CD14-positive monocyte (primary cell): ENCODE measurements around the gene CDH23. TPM values are rescaled to one million over a fixed set of nuclear protein-coding genes. Genes with fewer than 3 reads are reported as not detected.
A peak's percentile ranks its signal among the peaks of the same experiment; 100 is the strongest.

ENCODE experiments used
- DNase-seq, 3 donors: peaks; one replicate each; pipeline ENCODE4 v3.0.0-alpha.2; 2011 to 2022
- H2AFZ ChIP-seq: 2 replicates; pipeline ENCODE4 v1.6.0; 2012; ENCODE audit warnings: mild to moderate bottlenecking, low read depth, low read length, inconsistent platforms; ENCODE audit not compliant: insufficient read depth, poor library complexity, severe bottlenecking
- H3K27ac ChIP-seq, 2 donors: 1 replicate in 1 of 2; 2 replicates in 1 of 2; pipeline ENCODE4 v1.5.1; 2012 to 2013; ENCODE audit warnings: low read length in 2 of 2, control low read depth in 1 of 2, inconsistent platforms in 1 of 2, low read depth in 1 of 2, mild to moderate bottlenecking in 1 of 2
- H3K27me3 ChIP-seq, 2 donors: one replicate each; pipeline versions ENCODE4 v1.6.0 to v1.6.1; 2011 to 2013; ENCODE audit warnings: low read length in 2 of 2; ENCODE audit not compliant: control insufficient read depth in 2 of 2, insufficient read depth in 2 of 2
- H3K36me3 ChIP-seq, 2 donors: replicated peaks in 1 of 2; 1 replicate in 1 of 2; 2 replicates in 1 of 2; pipeline versions ENCODE4 v1.5.1 to v1.6.1; 2012 to 2013; ENCODE audit warnings: low read length in 2 of 2, control low read depth in 1 of 2, inconsistent platforms in 1 of 2, mild to moderate bottlenecking in 1 of 2; ENCODE audit not compliant: insufficient read depth in 2 of 2, control insufficient read depth in 1 of 2
- H3K4me1 ChIP-seq, 2 donors: 1 replicate in 1 of 2; 2 replicates in 1 of 2; pipeline versions ENCODE4 v1.5.1 to v1.6.1; 2012 to 2013; ENCODE audit warnings: low read length in 2 of 2, control low read depth in 1 of 2, inconsistent platforms in 1 of 2, mild to moderate bottlenecking in 1 of 2, moderate library complexity in 1 of 2; ENCODE audit not compliant: insufficient read depth in 2 of 2, control insufficient read depth in 1 of 2
- H3K4me2 ChIP-seq: replicated peaks from 2 replicates; pipeline ENCODE3; 2012; ENCODE audit warnings: low read length, moderate library complexity, mild to moderate bottlenecking; ENCODE audit not compliant: poor library complexity, severe bottlenecking; ENCODE audit errors: extremely low read depth
- H3K4me3 ChIP-seq, 3 experiments: fragments of 200-600 bp in 1 of 3; sonication (generic) in 1 of 3; replicated peaks in 1 of 3; 1 replicate in 2 of 3; 2 replicates in 1 of 3; pipeline ENCODE4 v1.5.1; 2011 to 2013; ENCODE audit warnings: low read length in 3 of 3, mild to moderate bottlenecking in 3 of 3, control low read depth in 2 of 3, low read depth in 2 of 3, inconsistent platforms in 1 of 3, moderate library complexity in 1 of 3
- H3K79me2 ChIP-seq: 2 replicates; pipeline ENCODE4 v1.6.0; 2012; ENCODE audit warnings: mild to moderate bottlenecking, control low read depth, inconsistent platforms, low read length, moderate library complexity; ENCODE audit not compliant: insufficient read depth
- H3K9ac ChIP-seq: 2 replicates; pipeline ENCODE4 v1.6.0; 2017; ENCODE audit warnings: low read length, mild to moderate bottlenecking; ENCODE audit not compliant: insufficient read depth, poor library complexity, severe bottlenecking
- H3K9me3 ChIP-seq, 2 donors: replicated peaks in 1 of 2; 1 replicate in 1 of 2; 2 replicates in 1 of 2; pipeline versions ENCODE4 v1.5.1 to v1.6.1; 2012 to 2013; ENCODE audit warnings: low read length in 2 of 2, control low read depth in 1 of 2; ENCODE audit not compliant: control insufficient read depth in 1 of 2, insufficient read depth in 1 of 2
- H4K20me1 ChIP-seq: 2 replicates; pipeline ENCODE4 v1.6.0; 2012; ENCODE audit warnings: mild to moderate bottlenecking, low read length, control low read depth, moderate library complexity; ENCODE audit not compliant: insufficient read depth
- H3K27ac Mint-ChIP-seq, 7 donors: one replicate each; pipeline ENCODE4 v1.8.0; 2020; ENCODE audit warnings: mild to moderate bottlenecking in 7 of 7, mixed read lengths in 7 of 7, moderate library complexity in 6 of 7, inconsistent platforms in 2 of 7
- H3K27me3 Mint-ChIP-seq, 3 donors: one replicate each; pipeline ENCODE4 v1.8.0; 2021 to 2022; ENCODE audit warnings: low read depth in 3 of 3, mild to moderate bottlenecking in 3 of 3, mixed read lengths in 3 of 3, moderate library complexity in 3 of 3, inconsistent platforms in 1 of 3
- H3K36me3 Mint-ChIP-seq, 2 donors: one replicate each; pipeline ENCODE4 v1.8.0; 2020; ENCODE audit warnings: mixed read lengths in 2 of 2, inconsistent platforms in 1 of 2, mild to moderate bottlenecking in 1 of 2
- H3K4me1 Mint-ChIP-seq: one replicate; pipeline ENCODE4 v1.8.0; 2020; ENCODE audit warnings: mild to moderate bottlenecking, mixed read lengths
- H3K4me3 Mint-ChIP-seq, 2 donors: one replicate each; pipeline ENCODE4 v1.8.0; 2020; ENCODE audit warnings: mild to moderate bottlenecking in 2 of 2, mixed read lengths in 2 of 2, moderate library complexity in 1 of 2
- H3K9me3 Mint-ChIP-seq, 7 donors: one replicate each; pipeline ENCODE4 v1.8.0; 2020 to 2022; ENCODE audit warnings: mixed read lengths in 7 of 7, mild to moderate bottlenecking in 6 of 7, moderate library complexity in 6 of 7, inconsistent platforms in 2 of 7
- CTCF ChIP-seq: fragments of 200-600 bp; IDR thresholded peaks from one replicate; pipeline ENCODE4 v1.8.0; 2022; ENCODE audit warnings: antibody characterized with exemption, mild to moderate bottlenecking
- WGBS: methylation state at CpG from one replicate; pipeline ENCODE4 v1.1.5; 2013; ENCODE audit warnings: missing lambda C conversion rate; ENCODE audit not compliant: insufficient coverage; 5-methylcytosine and 5-hydroxymethylcytosine counted together
- intact Hi-C, 2 donors: fragments of 100-400 bp; cut with micrococcal nuclease; formaldehyde crosslinking; loops; one replicate each; pipeline versions ENCODE4 v1.15.0 to v1.15.1; 2023
- polyA plus RNA-seq, 3 donors: library from polyadenylated mRNA; depleted of rRNA in 1 of 3; unstranded in 2 of 3; stranded (reverse) in 1 of 3; fragments of 300-500 nt in 2 of 3; fragments of >200 nt in 1 of 3; fragmentation: Illumina TruSeq in 2 of 3; gene quantifications; 1 replicate in 2 of 3; 2 replicates in 1 of 3; pipeline ENCODE4 v1.2.3, GENCODE V29; 2012 to 2021

The CDH23 gene
- polyA plus RNA-seq, 3 donors: 8.2 to 36.2 (median 10.5) TPM

- Histone ChIP-seq H3K4me2 (peak overlapping the region; percentile 69), H3K79me2 (no peaks in the 10 kb centered on the region), H2AFZ (peak overlapping the region; percentile 85), H3K4me3 (peak overlapping the region in 1 of 3 experiments; percentile 69), H3K9me3 (no peaks in the 10 kb centered on the region), H4K20me1 (no peaks in the 10 kb centered on the region), H3K4me1 (peaks cover 27 to 34% of the 10 kb centered on the region in 2 donors), H3K36me3 (no peaks in the 10 kb centered on the region), H3K27me3 (no peaks in the 10 kb centered on the region), H3K27ac (peak overlapping the region; percentile 68 to 74), H3K9ac (peak overlapping the region; percentile 44)
- Mint-ChIP-seq H3K36me3 (no peaks in the 10 kb centered on the region), H3K4me1 (peaks cover 35% of the 10 kb centered on the region), H3K27ac (peak overlapping the region; percentile 33 to 90 (median 89)), H3K27me3 (peaks cover 2 to 5% (median 2%) of the 10 kb centered on the region in 3 donors), H3K4me3 (peak overlapping the region; percentile 75 to 90), H3K9me3 (no peaks in the 10 kb centered on the region)
- no peak for DNase-seq
- WGBS: 100% methylated on average over 3 of the region's 7 CpGs
- intact Hi-C loops: no loop called here
- TF ChIP-seq CTCF: no peak
These were observed 78.1 kb downstream of the CDH23 start for GRCh38 chr10:71474702-71475242.

GRCh38 chr10:71475243-71475871, 78.6 kb downstream of the CDH23 start:
- no peak for TF ChIP-seq CTCF
- H3K36me3 Mint-ChIP-seq: no peaks in the 10 kb centered on the region
- Histone ChIP-seq H3K9me3 (no peaks in the 10 kb centered on the region), H3K4me3 (peak overlapping the region; percentile 24 to 69 (median 24)), H3K79me2 (no peaks in the 10 kb centered on the region), H3K4me2 (peak overlapping the region; percentile 69), H4K20me1 (no peaks in the 10 kb centered on the region), H3K27me3 (no peaks in the 10 kb centered on the region), H3K9ac (peak overlapping the region; percentile 44), H3K4me1 (peaks cover 27 to 34% of the 10 kb centered on the region in 2 donors), H2AFZ (peak overlapping the region; percentile 85), H3K36me3 (no peaks in the 10 kb centered on the region), H3K27ac (peak overlapping the region; percentile 68 to 74)
- H3K27me3 Mint-ChIP-seq: peaks cover 2 to 5% (median 2%) of the 10 kb centered on the region in 3 donors
- DNase-seq: peak; percentile 45 to 56 (median 47)
- H3K27ac Mint-ChIP-seq: peak overlapping the region; percentile 81 to 90 (median 89)
- peak overlapping the region; percentile 75 to 90 for H3K4me3 Mint-ChIP-seq
- H3K9me3 Mint-ChIP-seq: no peaks in the 10 kb centered on the region
- intact Hi-C loops: no loop called here
- H3K4me1 Mint-ChIP-seq: peaks cover 35% of the 10 kb centered on the region
- WGBS: 11% methylated on average over 10 of the region's 13 CpGs
